Body of pancreas (tissue), 4 donors: ENCODE results near the gene EFHC2. TPM values are rescaled to one million over a fixed set of nuclear protein-coding genes. Genes with fewer than 3 reads are reported as not detected.

Experiments
- ATAC-seq: fragments of 150-250 bp; one replicate; pipeline ENCODE4 v1.9.1; 2016
- DNase-seq, 4 donors: peaks; one replicate each; pipeline ENCODE4 v3.0.0-alpha.2; 2019
- H3K27ac ChIP-seq, 4 donors: fragments of 200-600 bp; sonication (generic); 1 replicate in 3 of 4; 2 replicates in 1 of 4; pipeline versions ENCODE4 v1.5.1 to v1.6.1; 2016 to 2019; ENCODE audit warnings: mild to moderate bottlenecking in 1 of 4, mixed read lengths in 1 of 4, moderate library complexity in 1 of 4
- H3K27me3 ChIP-seq, 2 donors: fragments of 200-600 bp; sonication (generic); one replicate each; pipeline ENCODE4 v1.6.0; 2016; ENCODE audit warnings: mild to moderate bottlenecking in 1 of 2
- H3K36me3 ChIP-seq, 2 donors: fragments of 200-600 bp; sonication (generic); replicated peaks in 1 of 2; 2 replicates each; pipeline ENCODE4 v1.5.1; 2016; ENCODE audit warnings: low read depth in 2 of 2; ENCODE audit not compliant: insufficient read depth in 1 of 2
- H3K4me1 ChIP-seq: fragments of 200-600 bp; sonication (generic); one replicate; pipeline ENCODE4 v1.6.0; 2016
- H3K4me3 ChIP-seq, 2 donors: fragments of 200-600 bp; sonication (generic); 1 replicate in 1 of 2; 2 replicates in 1 of 2; pipeline ENCODE4 v1.5.1; 2016 to 2019
- H3K9me3 ChIP-seq, 3 donors: fragments of 200-600 bp; sonication (generic); 1 replicate in 2 of 3; 2 replicates in 1 of 3; pipeline ENCODE4 v1.5.1; 2016
- POLR2A ChIP-seq, 3 donors: fragments of 450-650 bp; IDR thresholded peaks; one replicate each; pipeline ENCODE4 v1.6.1; 2016; ENCODE audit warnings: antibody characterized with exemption in 3 of 3, mild to moderate bottlenecking in 2 of 3
- WGBS, 2 donors: methylation state at CpG; one replicate each; pipeline ENCODE4 v1.1.5; 2017; 5-methylcytosine and 5-hydroxymethylcytosine counted together
- intact Hi-C: fragments of 100-400 bp; cut with DNase I; formaldehyde crosslinking; loops from one replicate; pipeline ENCODE4 v1.15.1; 2023
- total RNA-seq, 2 donors: library from RNA; depleted of rRNA; stranded (reverse); fragments of >200 nt; gene quantifications; one replicate each; pipeline ENCODE4 v1.1.0, GENCODE V29; 2016
- TF ChIP-seq, protein P1 (sequence below), 7 experiments: fragments of 450-650 bp in 4 of 7; fragments of 200-600 bp in 3 of 7; sonication (generic) in 3 of 7; IDR thresholded peaks; one replicate each; pipeline ENCODE4 v1.5.1; 2016 to 2019; ENCODE audit warnings: antibody characterized with exemption in 7 of 7

The EFHC2 gene
- total RNA-seq, 2 donors from 2014 or later = 2.1 TPM; not detected in 1

DNA sequence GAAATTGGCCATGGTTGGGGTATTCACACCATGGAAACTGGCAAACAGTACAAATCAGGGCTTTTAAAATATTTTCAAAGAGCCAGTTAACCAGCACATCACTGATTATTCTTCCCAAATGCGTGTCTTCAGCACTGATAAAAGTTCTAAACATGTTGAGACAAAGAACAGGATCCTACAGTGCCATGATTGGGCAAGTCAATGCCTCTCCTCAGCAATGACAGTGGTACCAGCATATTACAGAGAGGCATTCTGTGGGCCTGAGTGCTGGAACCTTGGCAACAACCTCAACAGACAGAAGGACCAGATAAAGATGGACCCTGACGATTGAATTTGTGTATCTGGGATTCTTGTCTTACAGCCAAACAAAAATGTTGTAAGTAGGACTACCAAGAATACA, 108.9 kb downstream of the EFHC2 start:
- intact Hi-C loops = no loop called here
- ATAC-seq = no peak
- 80 to 83% methylated on average over 2 of the region's 2 CpGs for WGBS, 2 donors

DNA sequence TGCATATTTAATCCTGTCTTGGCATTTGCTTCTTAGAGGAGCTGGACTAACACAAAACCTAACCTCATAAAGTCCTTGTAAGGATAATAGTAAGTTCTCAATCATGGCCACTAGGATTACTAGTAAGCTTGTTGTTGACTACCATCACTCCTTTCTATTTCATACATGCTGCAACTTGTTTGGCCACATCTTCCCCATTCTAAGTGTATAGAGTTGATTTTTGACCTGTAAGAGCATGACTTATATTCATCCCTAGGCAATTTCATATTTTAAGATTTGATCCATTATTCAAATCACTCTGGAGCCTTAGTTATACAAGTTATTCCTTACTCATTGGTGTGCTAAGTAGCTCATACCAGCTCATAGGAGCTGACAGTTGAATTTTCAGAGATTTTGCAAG, 109.4 kb downstream of the EFHC2 start:
- TF ChIP-seq, protein P1, sequence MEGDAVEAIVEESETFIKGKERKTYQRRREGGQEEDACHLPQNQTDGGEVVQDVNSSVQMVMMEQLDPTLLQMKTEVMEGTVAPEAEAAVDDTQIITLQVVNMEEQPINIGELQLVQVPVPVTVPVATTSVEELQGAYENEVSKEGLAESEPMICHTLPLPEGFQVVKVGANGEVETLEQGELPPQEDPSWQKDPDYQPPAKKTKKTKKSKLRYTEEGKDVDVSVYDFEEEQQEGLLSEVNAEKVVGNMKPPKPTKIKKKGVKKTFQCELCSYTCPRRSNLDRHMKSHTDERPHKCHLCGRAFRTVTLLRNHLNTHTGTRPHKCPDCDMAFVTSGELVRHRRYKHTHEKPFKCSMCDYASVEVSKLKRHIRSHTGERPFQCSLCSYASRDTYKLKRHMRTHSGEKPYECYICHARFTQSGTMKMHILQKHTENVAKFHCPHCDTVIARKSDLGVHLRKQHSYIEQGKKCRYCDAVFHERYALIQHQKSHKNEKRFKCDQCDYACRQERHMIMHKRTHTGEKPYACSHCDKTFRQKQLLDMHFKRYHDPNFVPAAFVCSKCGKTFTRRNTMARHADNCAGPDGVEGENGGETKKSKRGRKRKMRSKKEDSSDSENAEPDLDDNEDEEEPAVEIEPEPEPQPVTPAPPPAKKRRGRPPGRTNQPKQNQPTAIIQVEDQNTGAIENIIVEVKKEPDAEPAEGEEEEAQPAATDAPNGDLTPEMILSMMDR (IDR thresholded peaks at IDR 0.05) = no peak
- no peak for TF ChIP-seq POLR2A (IDR thresholded peaks at IDR 0.05)
- Histone ChIP-seq H3K36me3 (no peaks in the 10 kb centered on the region), H3K4me1 (peaks cover 28% of the 10 kb centered on the region), H3K27me3 (no peaks in the 10 kb centered on the region), H3K9me3 (no peaks in the 10 kb centered on the region), H3K4me3 (no peak overlapping the region), H3K27ac (peak overlapping the region in 3 of 4 donors; percentile 1 to 66 (median 40))
- DNase-seq (no peak), ATAC-seq (no peak)
- intact Hi-C loops = no loop called here

More for the DNA sequence above, 108.9 kb downstream of the EFHC2 start:
- H3K4me1 ChIP-seq = peaks cover 28% of the 10 kb centered on the region
- no peaks in the 10 kb centered on the region for H3K9me3 ChIP-seq
- no peak overlapping the region for H3K4me3 ChIP-seq
- H3K27ac ChIP-seq = no peak overlapping the region
- no peaks in the 10 kb centered on the region for H3K27me3 ChIP-seq
- TF ChIP-seq POLR2A (IDR thresholded peaks at IDR 0.05) = no peak
- TF ChIP-seq, protein P1 (IDR thresholded peaks at IDR 0.05) = no peak
- no peak for DNase-seq
- no peaks in the 10 kb centered on the region for H3K36me3 ChIP-seq

DNA sequence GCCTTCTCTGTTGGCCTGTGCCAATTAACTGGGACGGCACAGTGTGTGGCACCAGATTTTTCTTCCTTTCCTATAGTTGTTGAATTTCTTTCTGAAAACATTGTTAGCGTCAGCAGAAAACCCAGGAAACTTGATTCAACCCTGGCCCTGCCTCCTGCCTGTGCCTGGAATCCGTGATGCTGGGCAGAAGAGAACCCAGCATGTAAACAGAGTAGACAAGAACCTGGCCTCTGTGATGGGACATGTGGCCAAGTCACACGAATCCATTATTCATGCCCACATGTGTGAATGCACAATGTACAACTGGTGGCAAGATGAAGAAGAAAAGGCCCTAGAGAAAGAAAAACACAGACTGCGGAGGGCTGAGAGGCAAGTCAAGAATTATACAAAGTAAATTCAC, 111.4 kb downstream of the EFHC2 start:
- Histone ChIP-seq H3K9me3 (no peaks in the 10 kb centered on the region), H3K4me1 (peaks cover 28% of the 10 kb centered on the region), H3K36me3 (no peaks in the 10 kb centered on the region), H3K27ac (no peak overlapping the region), H3K4me3 (no peak overlapping the region), H3K27me3 (no peaks in the 10 kb centered on the region)
- ATAC-seq = no peak
- intact Hi-C loops = no loop called here
- TF ChIP-seq, protein P1 (IDR thresholded peaks at IDR 0.05) = no peak
- TF ChIP-seq POLR2A (IDR thresholded peaks at IDR 0.05) = no peak
- DNase-seq = peak in 1 of 4 donors; percentile 44
- 64 to 74% methylated on average over 5 of the region's 5 CpGs for WGBS, 2 donors

DNA sequence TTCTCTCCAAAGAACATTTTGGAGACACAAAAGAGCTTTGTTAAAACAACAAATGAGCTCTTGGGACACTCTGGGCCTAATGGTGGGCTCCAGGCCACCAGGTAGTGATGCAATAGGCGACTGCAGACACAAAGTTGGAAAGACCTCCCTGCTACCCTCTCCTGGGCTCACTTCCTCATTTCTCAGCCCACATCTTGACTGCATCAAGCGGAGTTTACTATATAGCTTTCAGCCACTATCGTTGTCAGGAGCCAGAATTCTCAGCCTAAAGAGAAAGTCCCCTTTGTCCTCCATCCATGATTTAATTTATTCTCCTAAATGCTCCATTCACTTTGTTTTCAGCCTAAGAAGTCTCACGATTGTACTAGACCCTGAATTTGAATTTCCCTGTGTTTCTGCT, 114.9 kb downstream of the EFHC2 start:
- no peak for DNase-seq
- ATAC-seq = no peak
- Histone ChIP-seq H3K27me3 (no peaks in the 10 kb centered on the region), H3K36me3 (no peaks in the 10 kb centered on the region), H3K4me1 (peaks cover 42% of the 10 kb centered on the region), H3K9me3 (no peaks in the 10 kb centered on the region), H3K4me3 (no peak overlapping the region), H3K27ac (no peak overlapping the region)
- WGBS, 2 donors = 58 to 73% methylated on average over 4 of the region's 4 CpGs
- TF ChIP-seq, protein P1 (IDR thresholded peaks at IDR 0.05) = no peak
- TF ChIP-seq POLR2A (IDR thresholded peaks at IDR 0.05) = no peak
- intact Hi-C loops = no loop called here

DNA sequence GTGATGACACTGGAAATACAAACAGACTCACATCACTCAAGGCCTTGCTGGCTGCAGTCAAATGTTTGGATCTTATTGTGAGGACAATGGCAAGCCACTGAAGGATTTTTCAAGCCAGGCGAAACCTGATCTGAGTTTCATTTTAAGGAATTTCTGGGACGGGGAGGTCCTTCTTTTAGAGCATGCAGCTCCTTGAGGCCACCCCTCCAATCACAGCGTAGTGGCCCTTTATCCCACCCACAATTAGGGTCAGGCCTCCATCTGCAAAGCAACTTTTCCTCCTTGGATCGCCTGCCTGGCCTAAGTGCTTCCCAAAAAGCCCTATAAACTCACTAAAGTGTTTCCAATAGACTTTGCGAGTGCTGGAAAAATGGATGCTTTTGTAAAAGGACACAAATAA, 115.5 kb downstream of the EFHC2 start:
- Histone ChIP-seq H3K4me3 (no peak overlapping the region), H3K4me1 (peaks cover 42% of the 10 kb centered on the region), H3K27me3 (no peaks in the 10 kb centered on the region), H3K9me3 (no peaks in the 10 kb centered on the region), H3K36me3 (no peaks in the 10 kb centered on the region), H3K27ac (no peak overlapping the region)
- WGBS, 2 donors = 92 to 95% methylated on average over 5 of the region's 5 CpGs
- TF ChIP-seq POLR2A (IDR thresholded peaks at IDR 0.05) = no peak
- TF ChIP-seq, protein P1 (IDR thresholded peaks at IDR 0.05) = no peak
- no peak for ATAC-seq
- intact Hi-C loops = no loop called here
- no peak for DNase-seq
